Measurements from ENCODE around the gene SUCLG2. TPM values are rescaled to one million over a fixed set of nuclear protein-coding genes. Genes with fewer than 3 reads are reported as not detected.

SUCLG2 gene
- total and polyA plus RNA-seq, 12 donors = 28.3 to 122 (median 97.4) TPM

DNA sequence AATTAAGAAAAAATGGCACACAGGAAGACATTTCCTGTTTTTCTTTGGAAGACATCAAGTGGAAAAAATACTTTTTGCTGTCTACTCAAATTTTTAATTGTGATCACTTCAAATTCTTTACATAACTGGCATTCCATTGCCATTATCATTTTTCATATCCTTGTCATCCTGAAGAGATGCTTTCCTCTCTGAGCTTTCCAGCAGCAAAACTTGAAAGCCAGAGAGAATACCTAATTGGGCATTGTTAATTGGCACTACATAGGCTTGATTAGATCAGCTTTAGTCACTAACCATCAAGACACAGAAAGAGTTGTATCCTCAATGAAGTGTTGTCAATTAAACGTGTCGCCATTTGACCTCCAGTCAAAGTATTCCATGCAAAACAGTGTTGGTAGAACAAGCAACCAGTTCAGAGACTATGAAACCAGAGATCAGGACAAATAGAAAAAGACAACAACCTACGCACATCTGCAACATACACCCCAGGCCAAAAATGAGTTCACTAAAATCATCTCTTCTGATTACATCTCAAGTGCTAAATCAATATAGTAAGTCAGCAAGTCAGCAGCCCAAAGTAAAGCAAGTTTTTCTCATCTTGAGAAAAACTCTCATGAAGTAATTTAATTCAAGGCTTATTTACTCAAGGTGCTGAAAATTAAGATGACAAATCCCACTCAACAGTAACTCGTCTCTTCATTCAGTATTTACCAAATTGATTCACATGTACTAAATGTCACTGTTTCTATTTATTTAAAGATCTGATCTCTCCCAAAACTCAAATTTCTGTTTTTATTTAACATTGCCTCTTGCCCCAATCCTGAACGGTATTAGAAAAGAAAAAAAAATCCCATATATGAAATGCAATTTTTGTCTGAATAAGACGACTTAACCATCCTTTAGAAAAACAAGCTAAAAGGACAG is 123.0 kb downstream of the SUCLG2 start:
- 89 to 91% methylated on average over 6 of the region's 6 CpGs for WGBS, 2 donors
- no peak for TF ChIP-seq CTCF (IDR thresholded peaks at IDR 0.05)
- no peak for DNase-seq
- peaks cover 0 to 16% (median 3%) of the 10 kb centered on the region in 9 donors for H3K4me1 ChIP-seq
- peaks cover 0 to 26% (median 15%) of the 10 kb centered on the region in 9 donors for H3K36me3 ChIP-seq
- H3K27ac ChIP-seq = no peak overlapping the region
- H3K9me3 ChIP-seq = no peaks in the 10 kb centered on the region
- intact Hi-C loops (cut with DNase I) = no loop called here
- no peak overlapping the region for H3K4me3 ChIP-seq
- no peak for ATAC-seq
- no peaks in the 10 kb centered on the region for H3K27me3 ChIP-seq

DNA sequence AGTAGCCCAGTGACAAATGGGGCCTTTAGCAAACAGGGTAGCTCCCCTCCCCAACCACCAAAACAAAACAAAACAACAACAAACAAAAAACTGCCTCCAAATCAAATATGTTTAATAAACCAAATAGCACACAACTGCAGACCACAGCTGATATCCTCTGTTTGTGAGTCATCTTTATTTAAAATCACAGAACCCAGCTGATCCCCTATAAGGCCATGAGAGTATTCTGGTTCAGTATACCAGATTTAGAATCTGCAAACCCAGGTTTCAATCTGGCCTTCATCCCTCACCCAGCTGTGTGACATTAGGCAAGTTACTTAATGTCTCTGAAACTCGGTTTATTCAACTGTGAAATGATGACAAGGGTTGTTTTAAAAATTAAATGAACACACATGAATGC is 124.5 kb downstream of the SUCLG2 start:
- peaks cover 0 to 16% (median 3%) of the 10 kb centered on the region in 9 donors for H3K4me1 ChIP-seq
- TF ChIP-seq CTCF (IDR thresholded peaks at IDR 0.05) = no peak
- intact Hi-C loops (cut with DNase I) = no loop called here
- peaks cover 0 to 42% (median 16%) of the 10 kb centered on the region in 9 donors for H3K36me3 ChIP-seq
- no peak for ATAC-seq
- H3K27me3 ChIP-seq = no peaks in the 10 kb centered on the region
- 97 to 100% methylated on average over 1 of the region's 1 CpG for WGBS, 2 donors
- H3K4me3 ChIP-seq = no peak overlapping the region
- H3K9me3 ChIP-seq = no peaks in the 10 kb centered on the region
- no peak for DNase-seq
- no peak overlapping the region for H3K27ac ChIP-seq

- peaks cover 0 to 44% (median 16%) of the 10 kb centered on the region in 9 donors for H3K36me3 ChIP-seq
- ATAC-seq = peak in 1 of 8 donors; percentile 35
Measured at GRCh38 chr3:67529337-67529736, 125.1 kb downstream of the SUCLG2 start.

DNA sequence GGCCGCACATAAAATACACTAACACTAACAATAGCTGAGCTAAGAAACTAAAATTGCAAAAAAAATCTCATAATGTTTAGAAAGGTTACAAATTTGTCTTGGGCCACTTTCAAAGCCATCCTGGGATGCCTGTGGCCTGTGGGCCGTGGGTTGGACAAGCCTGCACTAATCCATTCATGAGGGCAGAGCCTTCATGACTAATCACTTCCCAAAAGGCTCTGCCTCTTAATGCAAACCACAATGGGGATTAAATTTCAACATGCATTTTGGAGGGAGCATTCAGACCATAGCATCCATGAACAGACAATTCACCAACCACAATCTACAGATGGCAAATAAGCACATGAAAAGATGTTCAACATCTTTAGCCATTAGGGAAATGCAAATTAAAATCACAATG is 128.2 kb downstream of the SUCLG2 start:
- no peak for ATAC-seq
- Histone ChIP-seq H3K4me1 (peaks cover 0 to 16% (median 3%) of the 10 kb centered on the region in 9 donors), H3K27me3 (no peaks in the 10 kb centered on the region), H3K27ac (no peak overlapping the region), H3K4me3 (no peak overlapping the region), H3K36me3 (peaks cover 0 to 49% (median 16%) of the 10 kb centered on the region in 9 donors), H3K9me3 (no peaks in the 10 kb centered on the region)
- intact Hi-C loops (cut with DNase I) = no loop called here
- WGBS, 2 donors = 97 to 99% methylated on average over 2 of the region's 2 CpGs
- TF ChIP-seq CTCF (IDR thresholded peaks at IDR 0.05) = no peak
- DNase-seq = no peak

More at GRCh38 chr3:67529337-67529736, 125.1 kb downstream of the SUCLG2 start:
- 92 to 93% methylated on average over 1 of the region's 1 CpG for WGBS, 2 donors
- no peak for DNase-seq
- Histone ChIP-seq H3K4me1 (peaks cover 0 to 16% (median 3%) of the 10 kb centered on the region in 9 donors), H3K27ac (no peak overlapping the region), H3K27me3 (no peaks in the 10 kb centered on the region), H3K9me3 (no peaks in the 10 kb centered on the region), H3K4me3 (no peak overlapping the region)
- TF ChIP-seq CTCF (IDR thresholded peaks at IDR 0.05) = peak in 2 of 9 donors; percentile 9 to 29
- intact Hi-C loops (cut with DNase I) = no loop called here
